ENCODE measurements around the gene ACOT12.
A peak's percentile ranks its signal among the peaks of the same experiment; 100 is the strongest.

ACOT12 gene

DNA sequence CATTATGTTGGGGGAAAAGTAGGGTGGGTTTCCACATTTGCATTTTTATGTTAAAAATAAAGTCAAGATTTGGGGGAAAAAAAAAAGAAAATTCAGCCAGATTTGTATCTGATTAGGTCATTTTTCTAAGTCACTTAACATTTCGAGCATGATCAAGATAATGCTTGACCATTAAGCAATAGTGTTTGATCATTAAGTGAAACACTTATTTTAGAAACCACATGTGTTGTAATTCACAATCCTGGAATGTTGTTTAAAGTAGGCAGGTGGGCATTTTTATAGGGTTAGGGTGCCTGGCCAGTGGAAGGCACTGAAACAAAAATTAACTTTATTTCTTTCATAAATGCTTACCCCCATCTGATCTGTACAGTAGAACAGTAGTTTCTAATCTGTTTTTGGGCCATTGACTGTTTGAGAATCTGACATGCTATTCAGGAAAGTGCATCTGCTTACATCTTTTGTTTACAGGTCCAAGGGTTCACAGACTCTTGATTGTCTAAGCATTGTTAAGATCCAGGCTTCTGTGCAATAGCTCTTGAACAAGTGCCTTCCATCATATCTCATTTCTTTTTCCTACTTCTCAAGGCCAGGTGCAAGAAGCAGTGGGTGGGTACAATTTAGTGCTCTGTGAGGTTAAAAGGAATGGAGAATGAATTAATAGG lies 83.4 kb downstream of the ACOT12 start:
- ChIA-PET CTCF (interaction anchor here (0.8 kb wide), 1 partner anchor 10 kb away, joined by 3 read pairs; no protein-coding TSS in a partner anchor), POLR2A (no interaction called here)
- no peak for DNase-seq (ENCODE audit: extremely low spot score)
- TF ChIP-seq, protein P1, sequence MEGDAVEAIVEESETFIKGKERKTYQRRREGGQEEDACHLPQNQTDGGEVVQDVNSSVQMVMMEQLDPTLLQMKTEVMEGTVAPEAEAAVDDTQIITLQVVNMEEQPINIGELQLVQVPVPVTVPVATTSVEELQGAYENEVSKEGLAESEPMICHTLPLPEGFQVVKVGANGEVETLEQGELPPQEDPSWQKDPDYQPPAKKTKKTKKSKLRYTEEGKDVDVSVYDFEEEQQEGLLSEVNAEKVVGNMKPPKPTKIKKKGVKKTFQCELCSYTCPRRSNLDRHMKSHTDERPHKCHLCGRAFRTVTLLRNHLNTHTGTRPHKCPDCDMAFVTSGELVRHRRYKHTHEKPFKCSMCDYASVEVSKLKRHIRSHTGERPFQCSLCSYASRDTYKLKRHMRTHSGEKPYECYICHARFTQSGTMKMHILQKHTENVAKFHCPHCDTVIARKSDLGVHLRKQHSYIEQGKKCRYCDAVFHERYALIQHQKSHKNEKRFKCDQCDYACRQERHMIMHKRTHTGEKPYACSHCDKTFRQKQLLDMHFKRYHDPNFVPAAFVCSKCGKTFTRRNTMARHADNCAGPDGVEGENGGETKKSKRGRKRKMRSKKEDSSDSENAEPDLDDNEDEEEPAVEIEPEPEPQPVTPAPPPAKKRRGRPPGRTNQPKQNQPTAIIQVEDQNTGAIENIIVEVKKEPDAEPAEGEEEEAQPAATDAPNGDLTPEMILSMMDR (IDR thresholded peaks at IDR 0.05; ENCODE audit: control extremely low read depth, extremely low read depth, low read depth, missing control alignments), result no peak

DNA sequence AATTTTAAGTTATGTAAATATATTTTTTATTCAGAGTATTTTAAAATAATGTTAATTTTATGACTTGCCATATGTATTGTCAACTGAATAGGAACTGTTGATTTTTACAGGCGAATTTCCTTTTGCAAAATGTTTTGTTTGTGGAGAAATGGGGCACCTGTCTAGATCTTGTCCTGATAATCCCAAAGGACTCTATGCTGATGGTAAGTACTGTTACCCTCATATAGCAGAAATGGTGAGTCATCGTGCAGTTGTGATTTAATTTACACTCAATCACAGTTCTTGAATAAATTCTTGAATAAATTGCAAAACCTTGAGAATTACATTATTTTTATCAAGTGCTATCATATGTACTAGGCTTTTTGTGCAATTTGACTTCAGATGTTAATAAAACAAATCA lies 85.1 kb downstream of the ACOT12 start:
- ChIA-PET CTCF (interaction anchor here (1.2 to 2.5 kb wide), 2 partner anchors 10 kb away, joined by 4 to 10 read pairs; no protein-coding TSS in a partner anchor), POLR2A (no interaction called here)
- TF ChIP-seq, protein P1 (IDR thresholded peaks at IDR 0.05; ENCODE audit: control extremely low read depth, extremely low read depth, low read depth, missing control alignments), result no peak
- no peak for DNase-seq (ENCODE audit: extremely low spot score)

- CTCF ChIA-PET, result interaction anchor here (0.7 kb wide), 1 partner anchor 860 kb away, joined by 3 read pairs; no protein-coding TSS in a partner anchor
- DNase-seq (ENCODE audit: extremely low spot score), result peak; percentile 14
- POLR2A ChIA-PET, result no interaction called here
- TF ChIP-seq, protein P1 (IDR thresholded peaks at IDR 0.05; ENCODE audit: control extremely low read depth, extremely low read depth, low read depth, missing control alignments), result no peak
Observed at GRCh38 chr5:81305785-81306184, 88.1 kb downstream of the ACOT12 start.

- CTCF ChIA-PET, result interaction anchor here (0.9 to 4.1 kb wide), 4 partner anchors 10 to 921 kb away, joined by 3 to 23 read pairs (median 6); no protein-coding TSS in a partner anchor
- no peak for DNase-seq (ENCODE audit: extremely low spot score)
- TF ChIP-seq, protein P1 (IDR thresholded peaks at IDR 0.05; ENCODE audit: control extremely low read depth, extremely low read depth, low read depth, missing control alignments), result no peak
- POLR2A ChIA-PET, result no interaction called here
Observed at GRCh38 chr5:81303563-81303962, 90.4 kb downstream of the ACOT12 start.

DNA sequence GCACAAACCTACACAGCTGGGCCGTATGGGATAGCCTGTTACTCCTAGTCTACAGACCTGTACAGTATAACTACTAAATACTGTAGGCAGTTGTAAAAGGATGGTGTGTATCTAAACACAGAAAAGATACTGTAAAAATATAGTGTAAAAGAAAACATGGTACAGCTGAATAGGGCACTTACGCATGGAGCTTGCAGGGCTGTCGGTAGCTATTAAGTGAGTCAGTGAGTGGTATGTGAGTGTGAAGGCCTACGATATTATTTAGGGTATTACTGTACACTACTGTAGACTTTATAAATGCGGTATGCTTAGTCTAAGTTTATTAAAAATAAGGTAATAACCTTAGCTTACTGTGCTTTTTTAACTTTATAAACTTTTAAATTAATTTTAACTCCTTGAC lies 91.3 kb downstream of the ACOT12 start:
- TF ChIP-seq, protein P1 (IDR thresholded peaks at IDR 0.05; ENCODE audit: control extremely low read depth, extremely low read depth, low read depth, missing control alignments), result no peak
- POLR2A ChIA-PET, result no interaction called here
- DNase-seq (ENCODE audit: extremely low spot score), result no peak
- CTCF ChIA-PET, result interaction anchor here (0.9 to 4.1 kb wide), 7 partner anchors 11 to 93 kb away, joined by 3 to 23 read pairs (median 4); no protein-coding TSS in a partner anchor

DNA sequence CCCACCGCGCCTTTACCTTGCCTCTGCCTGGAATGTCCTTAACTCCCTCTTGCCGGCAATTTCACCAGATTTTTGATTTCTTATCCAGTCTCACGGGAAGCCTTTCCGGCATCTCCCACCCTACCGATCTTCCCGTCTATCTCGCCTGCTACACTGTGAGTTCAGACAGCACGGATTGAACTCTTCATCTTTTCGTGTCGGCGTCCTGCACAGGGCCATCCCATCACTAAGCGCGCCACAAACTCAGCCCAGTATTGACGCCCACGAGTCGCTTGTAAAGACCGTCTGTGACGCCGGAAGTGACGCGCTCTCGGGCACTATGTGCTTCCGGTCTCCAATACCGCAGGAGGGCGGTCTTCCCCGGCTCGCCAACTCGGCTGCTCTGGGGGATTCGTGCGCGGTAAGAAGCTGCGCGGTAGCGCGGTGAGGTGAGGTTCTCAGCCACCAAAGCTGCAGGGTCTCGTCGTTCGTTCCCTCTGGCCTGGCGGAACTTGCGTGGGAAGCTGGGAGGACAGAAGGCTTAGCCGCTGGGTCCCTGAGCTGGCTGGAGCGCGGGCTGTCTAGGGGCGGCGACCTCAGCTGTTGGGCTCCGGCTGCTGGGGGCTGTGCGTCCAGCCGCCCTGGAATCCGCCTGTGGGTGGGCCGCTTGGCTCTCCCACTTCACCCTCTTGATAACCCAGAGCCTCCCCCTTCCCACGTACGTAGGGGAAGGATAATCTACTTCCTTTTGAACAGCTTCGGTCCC lies 92.5 kb downstream of the ACOT12 start, which contains the start of gene ZCCHC9:
TSS of gene ZCCHC9 (plus strand) at position 317 of the 745 bp plus-strand sequence. CDS start 3,171 bp downstream, outside the sequence.
- CTCF ChIA-PET, result interaction anchor here (0.7 to 4.1 kb wide), 8 partner anchors 10 to 92 kb away, joined by 3 to 23 read pairs (median 3); no protein-coding TSS in a partner anchor
- POLR2A ChIA-PET, result interaction anchor here (0.6 kb wide), 1 partner anchor 206 kb away, joined by 3 read pairs; no protein-coding TSS in a partner anchor
- peak; percentile 92 for DNase-seq (ENCODE audit: extremely low spot score)
- TF ChIP-seq, protein P1 (IDR thresholded peaks at IDR 0.05; ENCODE audit: control extremely low read depth, extremely low read depth, low read depth, missing control alignments), result no peak

Measured in GM10248 (cell line).